ENCODE data around the gene CLEC3B. TPM values are rescaled to one million over a fixed set of nuclear protein-coding genes. Genes with fewer than 3 reads are reported as not detected.

The CLEC3B gene
- total RNA-seq, 1 donor, result 0.21 TPM

DNA sequence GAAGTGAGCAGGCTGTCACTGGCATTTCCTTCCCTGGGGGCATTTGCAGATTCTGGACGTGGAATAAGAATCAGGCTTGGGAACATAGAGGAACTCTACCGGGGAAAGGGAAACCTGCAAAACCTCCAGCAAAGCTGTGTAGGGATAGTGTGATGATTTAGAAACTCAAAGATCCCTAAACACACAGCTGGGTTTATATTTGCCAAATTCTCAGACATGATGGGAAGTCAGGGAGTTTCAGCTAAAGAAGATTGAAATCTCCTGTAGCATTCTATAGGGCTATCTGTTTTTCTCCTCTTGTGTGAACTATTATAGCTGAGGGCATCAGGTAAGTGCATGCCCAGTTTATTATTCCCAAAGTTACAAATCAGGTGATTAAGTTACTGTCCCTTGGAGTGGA, 9.2 kb upstream of the CLEC3B start:
- peaks cover 17% of the 10 kb centered on the region for H3K4me1 ChIP-seq (ENCODE audit: insufficient read depth, low read length)
- no peaks in the 10 kb centered on the region for H3K27me3 ChIP-seq (ENCODE audit: insufficient read depth, low read length)
- no peaks in the 10 kb centered on the region for H3K9me3 ChIP-seq (ENCODE audit: low read depth, low read length)
- H3K4me3 ChIP-seq (ENCODE audit: low read length), result no peak overlapping the region

- peaks cover 8% of the 10 kb centered on the region for H3K4me1 ChIP-seq (ENCODE audit: insufficient read depth, low read length)
- H3K27me3 ChIP-seq (ENCODE audit: insufficient read depth, low read length), result no peaks in the 10 kb centered on the region
- no peaks in the 10 kb centered on the region for H3K9me3 ChIP-seq (ENCODE audit: low read depth, low read length)
- H3K4me3 ChIP-seq (ENCODE audit: low read length), result no peak overlapping the region
These were observed 8.3 kb upstream of the CLEC3B start for GRCh38 chr3:45017821-45018220.

DNA sequence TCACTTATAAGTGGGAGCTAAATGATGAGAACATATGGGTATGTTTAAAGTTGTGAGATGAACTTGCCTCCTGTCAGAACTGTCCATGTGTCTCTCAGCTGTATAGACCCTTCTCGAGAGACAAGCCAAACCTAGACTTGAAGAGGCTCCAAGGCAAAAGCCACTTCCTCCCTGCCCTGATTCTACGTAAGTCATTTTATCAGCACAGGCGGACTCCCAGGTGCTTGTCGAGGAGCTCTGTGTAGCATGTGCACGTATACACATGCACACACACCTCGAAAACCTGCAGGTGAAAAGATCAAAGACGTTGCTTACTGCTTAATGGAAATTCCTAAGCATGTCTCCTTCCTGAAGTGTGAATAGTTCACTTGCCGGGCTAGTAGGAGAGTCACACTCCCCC, 5.6 kb upstream of the CLEC3B start:
- Histone ChIP-seq H3K27me3 (ENCODE audit: insufficient read depth, low read length) (no peaks in the 10 kb centered on the region), H3K4me3 (ENCODE audit: low read length) (no peak overlapping the region), H3K4me1 (ENCODE audit: insufficient read depth, low read length) (peaks cover 14% of the 10 kb centered on the region), H3K9me3 (ENCODE audit: low read depth, low read length) (no peaks in the 10 kb centered on the region)

- Histone ChIP-seq H3K27me3 (ENCODE audit: insufficient read depth, low read length) (no peaks in the 10 kb centered on the region), H3K9me3 (ENCODE audit: low read depth, low read length) (no peaks in the 10 kb centered on the region), H3K4me3 (ENCODE audit: low read length) (no peak overlapping the region), H3K4me1 (ENCODE audit: insufficient read depth, low read length) (peaks cover 14% of the 10 kb centered on the region)
These were observed 4.4 kb upstream of the CLEC3B start for GRCh38 chr3:45021524-45022297.

GRCh38 chr3:45023675-45024074, 2.4 kb upstream of the CLEC3B start:
- Histone ChIP-seq H3K27me3 (ENCODE audit: insufficient read depth, low read length) (no peaks in the 10 kb centered on the region), H3K4me3 (ENCODE audit: low read length) (no peak overlapping the region), H3K4me1 (ENCODE audit: insufficient read depth, low read length) (peaks cover 14% of the 10 kb centered on the region), H3K9me3 (ENCODE audit: low read depth, low read length) (no peaks in the 10 kb centered on the region)

- no peak overlapping the region for H3K4me3 ChIP-seq (ENCODE audit: low read length)
- no peaks in the 10 kb centered on the region for H3K27me3 ChIP-seq (ENCODE audit: insufficient read depth, low read length)
These were observed 1.4 kb upstream of the CLEC3B start for GRCh38 chr3:45024542-45025255.

GRCh38 chr3:45026957-45027356, 854 bp downstream of the CLEC3B start:
- Histone ChIP-seq H3K4me3 (ENCODE audit: low read length) (no peak overlapping the region), H3K9me3 (ENCODE audit: low read depth, low read length) (no peaks in the 10 kb centered on the region), H3K4me1 (ENCODE audit: insufficient read depth, low read length) (peaks cover 7% of the 10 kb centered on the region), H3K27me3 (ENCODE audit: insufficient read depth, low read length) (no peaks in the 10 kb centered on the region)

More at GRCh38 chr3:45024542-45025255, 1.4 kb upstream of the CLEC3B start:
- no peaks in the 10 kb centered on the region for H3K9me3 ChIP-seq (ENCODE audit: low read depth, low read length)
- H3K4me1 ChIP-seq (ENCODE audit: insufficient read depth, low read length), result peaks cover 14% of the 10 kb centered on the region

DNA sequence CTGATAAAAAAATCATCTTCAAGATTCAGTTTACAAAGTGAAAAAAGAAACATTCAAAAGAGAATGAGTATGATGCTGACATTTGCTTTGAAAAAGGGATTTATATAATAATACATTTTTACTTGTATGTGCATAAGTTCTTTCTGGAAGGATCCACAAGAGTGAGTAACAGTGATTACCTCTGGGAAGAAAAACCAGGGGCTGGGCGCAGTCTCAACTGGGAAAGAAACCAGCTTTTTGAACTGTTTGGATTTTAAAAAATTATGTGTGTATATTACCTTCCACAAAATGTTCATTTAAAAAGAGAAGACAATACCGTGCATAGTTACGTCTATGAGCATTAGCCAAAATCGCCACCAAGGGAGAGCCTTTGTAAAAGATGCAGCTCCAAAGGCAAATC, 1.3 kb downstream of the CLEC3B start:
- Histone ChIP-seq H3K4me3 (ENCODE audit: low read length) (no peak overlapping the region), H3K4me1 (ENCODE audit: insufficient read depth, low read length) (peaks cover 7% of the 10 kb centered on the region), H3K27me3 (ENCODE audit: insufficient read depth, low read length) (no peaks in the 10 kb centered on the region), H3K9me3 (ENCODE audit: low read depth, low read length) (no peaks in the 10 kb centered on the region)

- no peak overlapping the region for H3K4me3 ChIP-seq (ENCODE audit: low read length)
- H3K9me3 ChIP-seq (ENCODE audit: low read depth, low read length), result no peaks in the 10 kb centered on the region
- peaks cover 16% of the 10 kb centered on the region for H3K4me1 ChIP-seq (ENCODE audit: insufficient read depth, low read length)
- H3K27me3 ChIP-seq (ENCODE audit: insufficient read depth, low read length), result no peaks in the 10 kb centered on the region
These were observed 3.1 kb downstream of the CLEC3B start for GRCh38 chr3:45029216-45029615.

DNA sequence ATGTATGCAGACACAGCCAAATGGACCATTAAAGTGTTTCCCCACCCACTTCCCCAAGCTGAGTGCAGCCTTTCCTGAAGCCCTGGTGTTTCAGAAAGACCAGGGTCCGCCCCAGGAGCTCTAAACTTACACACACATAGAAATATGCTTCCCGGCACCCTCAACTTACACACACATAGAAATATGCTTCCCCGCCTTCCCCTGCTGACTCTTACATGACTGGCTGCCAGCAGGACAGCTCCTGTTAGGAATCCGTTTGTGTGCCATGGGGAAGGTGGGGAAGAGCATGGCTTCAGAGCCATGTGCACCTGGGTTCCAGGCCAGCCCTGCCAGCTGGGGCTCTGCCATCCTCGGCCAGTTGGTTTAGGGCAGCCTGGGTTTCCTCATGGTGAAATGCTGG, 3.6 kb downstream of the CLEC3B start:
- Histone ChIP-seq H3K4me3 (ENCODE audit: low read length) (no peak overlapping the region), H3K27me3 (ENCODE audit: insufficient read depth, low read length) (no peaks in the 10 kb centered on the region), H3K9me3 (ENCODE audit: low read depth, low read length) (no peaks in the 10 kb centered on the region), H3K4me1 (ENCODE audit: insufficient read depth, low read length) (peaks cover 17% of the 10 kb centered on the region)

GRCh38 chr3:45031531-45031930, 5.4 kb downstream of the CLEC3B start:
- Histone ChIP-seq H3K4me1 (ENCODE audit: insufficient read depth, low read length) (peaks cover 32% of the 10 kb centered on the region), H3K9me3 (ENCODE audit: low read depth, low read length) (no peaks in the 10 kb centered on the region), H3K27me3 (ENCODE audit: insufficient read depth, low read length) (peaks cover 2% of the 10 kb centered on the region), H3K4me3 (ENCODE audit: low read length) (no peak overlapping the region)

DNA sequence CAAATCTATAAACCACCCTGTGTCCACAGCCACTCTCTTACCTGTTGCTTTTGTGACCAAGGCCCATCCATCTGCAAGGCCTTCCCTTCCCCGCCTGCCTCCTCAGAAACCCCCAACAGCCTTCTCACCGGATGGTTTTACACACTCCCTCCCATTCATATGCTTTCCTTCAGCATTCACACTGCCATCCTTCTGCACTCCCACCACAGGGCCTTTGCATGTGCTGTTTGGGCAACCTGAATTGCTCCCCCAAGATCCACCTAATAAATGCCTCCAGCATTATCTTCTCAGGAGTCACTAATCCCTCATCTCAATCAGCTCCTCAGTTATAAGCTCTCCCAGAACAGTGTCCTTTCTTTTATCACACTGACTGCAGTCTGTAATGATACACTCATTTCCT, 6.0 kb downstream of the CLEC3B start:
- peaks cover 7% of the 10 kb centered on the region for H3K27me3 ChIP-seq (ENCODE audit: insufficient read depth, low read length)
- peaks cover 37% of the 10 kb centered on the region for H3K4me1 ChIP-seq (ENCODE audit: insufficient read depth, low read length)
- H3K9me3 ChIP-seq (ENCODE audit: low read depth, low read length), result no peaks in the 10 kb centered on the region
- H3K4me3 ChIP-seq (ENCODE audit: low read length), result no peak overlapping the region

DNA sequence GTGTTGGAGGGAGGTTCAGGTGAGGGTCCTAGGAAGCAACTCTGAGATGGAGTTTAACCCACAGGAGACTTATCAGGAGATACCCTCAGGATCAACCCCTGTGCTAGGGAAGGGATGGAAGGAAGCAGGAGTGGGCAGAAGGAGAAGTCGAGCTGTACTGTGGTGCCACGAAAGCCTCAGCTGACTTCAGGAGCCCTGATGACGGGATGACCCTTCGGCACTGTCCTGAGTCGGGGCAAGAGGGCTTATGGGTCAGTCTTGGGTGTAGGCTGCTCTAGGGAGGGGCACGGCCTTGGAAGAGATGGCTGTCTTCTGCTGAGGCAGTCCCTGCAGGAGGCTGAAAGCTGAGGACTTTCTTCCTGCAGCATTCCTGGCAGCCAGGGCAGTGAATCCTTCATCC, 7.7 kb downstream of the CLEC3B start:
- Histone ChIP-seq H3K27me3 (ENCODE audit: insufficient read depth, low read length) (peaks cover 9% of the 10 kb centered on the region), H3K4me1 (ENCODE audit: insufficient read depth, low read length) (peaks cover 43% of the 10 kb centered on the region), H3K9me3 (ENCODE audit: low read depth, low read length) (no peaks in the 10 kb centered on the region), H3K4me3 (ENCODE audit: low read length) (no peak overlapping the region)

DNA sequence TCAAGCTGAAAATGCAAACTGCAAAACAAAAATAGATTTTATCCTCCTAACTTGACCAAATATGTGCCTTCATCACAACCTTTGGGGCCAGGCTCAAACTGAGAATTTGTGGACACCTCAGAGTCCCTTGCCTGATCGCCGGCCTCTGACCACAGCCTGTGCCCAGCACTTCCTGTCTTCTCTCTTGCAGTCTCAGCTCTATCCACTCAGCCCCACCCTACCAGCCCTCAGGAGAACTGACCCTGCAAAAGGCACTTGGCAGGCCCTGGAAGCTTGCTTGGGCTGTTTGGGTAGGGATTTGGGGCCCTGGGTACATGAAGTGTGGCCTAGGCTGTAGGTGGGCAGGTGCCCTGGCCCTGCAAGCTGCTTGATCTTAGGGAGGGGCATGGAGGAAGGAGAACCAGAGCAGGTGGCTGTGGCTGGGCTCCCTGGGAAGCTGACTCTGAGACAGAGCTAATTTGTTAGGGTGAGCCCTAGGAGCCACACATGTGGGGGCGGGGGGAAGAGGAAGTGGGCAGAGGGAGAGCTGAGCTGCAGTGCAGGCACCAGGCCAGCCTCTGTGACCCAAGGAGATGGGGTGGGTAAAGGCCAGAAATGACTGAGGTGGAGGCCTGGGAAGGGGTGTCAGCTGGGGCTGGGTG, 8.6 kb downstream of the CLEC3B start:
- no peak overlapping the region for H3K4me3 ChIP-seq (ENCODE audit: low read length)
- peaks cover 43% of the 10 kb centered on the region for H3K4me1 ChIP-seq (ENCODE audit: insufficient read depth, low read length)
- no peaks in the 10 kb centered on the region for H3K9me3 ChIP-seq (ENCODE audit: low read depth, low read length)
- H3K27me3 ChIP-seq (ENCODE audit: insufficient read depth, low read length), result peaks cover 9% of the 10 kb centered on the region

Measured in mononuclear cell (primary cell).